22Rv1 (cell line): Measurements from ENCODE around the gene ERF.

Source experiments
- CTCF ChIP-seq: fragments of 450-650 bp; IDR thresholded peaks from 2 replicates; pipeline ENCODE4 v1.5.1; 2017; ENCODE audit warnings: mild to moderate bottlenecking
- ZFX ChIP-seq: fragments of 450-650 bp; IDR thresholded peaks from 2 replicates; pipeline ENCODE4 v1.6.1; 2017; ENCODE audit warnings: antibody characterized with exemption, borderline replicate concordance

DNA sequence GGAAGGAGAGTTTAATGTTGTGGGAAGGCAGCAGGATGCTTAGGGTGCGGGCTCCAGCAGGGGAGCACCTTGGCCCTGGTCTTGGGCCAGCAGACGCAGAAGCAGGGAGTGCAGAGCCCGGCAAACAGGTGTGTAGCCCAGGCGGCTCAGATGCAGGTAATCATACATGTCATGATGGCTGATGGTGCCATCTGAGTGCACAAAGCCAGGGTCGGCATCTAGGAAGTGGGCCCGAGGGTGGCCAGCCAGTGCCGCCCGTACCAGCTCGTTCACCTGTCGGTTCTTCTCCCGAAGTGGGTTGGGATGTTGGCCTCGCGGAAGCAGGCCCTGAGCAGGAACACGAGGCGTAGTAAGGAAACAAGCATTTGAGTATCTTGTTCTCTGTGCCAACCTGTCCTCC lies 42.1 kb upstream of the ERF start:
- TF ChIP-seq CTCF (no peak), ZFX (no peak)
